HG03045 (cell line): ENCODE data around the gene GPR176.
"Not testable (repeated sequence)": the region's sequence is repeated elsewhere in the genome, so short reads cannot be mapped to it uniquely, and the experiment has no call there.

Source experiments
- ATAC-seq: cut with Tn5 transposase; IDR thresholded peaks from one replicate; pipeline ENCODE4 v1.9.1; 2021; ENCODE audit warnings: mild to moderate bottlenecking, moderate library complexity; ENCODE audit not compliant: unreplicated experiment

GPR176 gene

DNA sequence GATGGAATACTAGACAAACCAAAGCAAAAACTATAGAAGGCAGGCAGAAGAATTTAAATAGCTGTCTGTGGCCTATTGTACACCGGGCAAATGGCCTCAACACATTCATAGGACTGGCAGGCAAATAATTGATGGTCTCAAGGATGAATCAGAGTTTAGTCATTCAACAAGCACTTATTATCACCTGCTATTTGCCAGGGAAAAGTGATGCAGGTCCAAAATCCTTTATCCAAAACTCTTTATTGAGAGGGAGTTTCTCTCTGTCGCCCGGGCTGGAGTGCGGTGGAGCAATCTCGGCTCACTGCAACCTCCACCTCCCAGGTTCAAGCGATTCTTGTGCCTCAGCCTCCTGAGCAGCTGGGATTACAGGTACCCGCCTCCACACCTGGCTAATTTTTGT lies 16.1 kb upstream of the GPR176 start:
- no peak for ATAC-seq

DNA sequence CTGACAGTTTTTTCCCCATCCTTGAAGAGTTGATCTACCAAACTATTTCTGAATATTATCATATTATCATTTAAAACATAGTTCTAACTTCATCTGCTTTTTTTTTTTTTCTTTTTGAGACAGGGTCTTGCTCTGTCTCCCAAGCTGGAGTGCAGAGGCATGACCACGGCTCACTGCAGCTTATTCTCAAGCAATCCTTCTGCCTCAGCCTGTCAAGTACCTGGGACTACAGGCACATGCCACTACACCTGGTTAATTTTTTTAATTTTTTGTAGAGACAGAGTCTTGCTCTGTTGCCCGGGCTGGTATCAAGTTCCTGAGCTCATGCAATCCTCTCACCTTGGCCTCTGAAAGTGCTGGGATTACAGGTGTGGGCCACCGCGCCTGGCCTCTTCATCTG lies 15.2 kb upstream of the GPR176 start:
- ATAC-seq = no peak

DNA sequence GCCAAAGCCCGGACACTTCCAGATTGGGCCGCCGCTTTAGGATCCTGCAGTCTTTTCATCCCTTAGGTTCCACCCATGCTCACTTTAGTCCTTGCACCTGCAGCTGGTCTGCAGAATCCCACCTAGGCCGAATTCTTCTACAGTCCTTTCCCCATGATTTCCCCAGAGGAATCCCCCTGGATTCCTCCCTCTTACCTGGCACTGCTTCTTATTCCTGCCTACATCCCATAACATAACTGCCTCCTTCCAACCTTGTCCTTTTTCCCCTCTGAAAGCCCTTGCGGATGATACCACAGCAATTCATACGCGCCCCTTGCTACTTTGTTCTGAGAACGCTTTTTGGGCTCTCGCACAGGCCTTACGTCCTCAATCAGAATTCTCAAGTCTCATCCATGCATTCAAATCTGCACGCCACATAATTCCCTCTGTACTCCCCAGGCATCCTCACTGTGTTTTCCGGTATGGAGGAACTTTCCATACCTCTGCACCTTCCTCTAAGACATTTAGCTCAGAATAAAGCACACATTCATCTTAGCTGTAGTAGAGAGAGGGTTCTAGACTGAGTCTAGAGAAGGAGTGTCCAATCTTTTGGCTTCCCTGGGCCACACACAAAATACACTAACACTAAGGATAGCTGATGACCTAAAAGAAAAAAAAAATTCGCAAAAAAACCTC lies 14.5 kb upstream of the GPR176 start:
- ATAC-seq = peak; percentile 9

DNA sequence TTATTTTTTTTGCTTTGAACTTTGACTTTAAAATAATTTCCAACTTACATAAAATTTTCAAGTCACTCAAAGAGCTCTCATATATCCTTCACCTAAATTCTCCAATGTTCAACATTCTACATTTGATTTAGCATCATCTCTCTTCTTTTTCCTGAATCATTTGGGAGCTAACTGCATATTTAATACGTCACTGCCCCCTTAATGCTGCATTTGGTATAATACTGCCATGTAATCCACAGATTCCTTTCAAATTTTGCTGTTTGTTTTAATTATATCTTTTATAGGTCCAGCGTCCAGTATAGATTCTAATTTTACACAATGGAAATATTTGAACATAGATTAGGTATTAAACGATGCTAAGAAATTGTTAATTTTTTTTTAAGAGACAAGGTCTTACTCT lies 11.5 kb upstream of the GPR176 start:
- ATAC-seq = no peak

- ATAC-seq = no peak
Observed at GRCh38 chr15:39926526-39926925, 6.5 kb upstream of the GPR176 start.

DNA sequence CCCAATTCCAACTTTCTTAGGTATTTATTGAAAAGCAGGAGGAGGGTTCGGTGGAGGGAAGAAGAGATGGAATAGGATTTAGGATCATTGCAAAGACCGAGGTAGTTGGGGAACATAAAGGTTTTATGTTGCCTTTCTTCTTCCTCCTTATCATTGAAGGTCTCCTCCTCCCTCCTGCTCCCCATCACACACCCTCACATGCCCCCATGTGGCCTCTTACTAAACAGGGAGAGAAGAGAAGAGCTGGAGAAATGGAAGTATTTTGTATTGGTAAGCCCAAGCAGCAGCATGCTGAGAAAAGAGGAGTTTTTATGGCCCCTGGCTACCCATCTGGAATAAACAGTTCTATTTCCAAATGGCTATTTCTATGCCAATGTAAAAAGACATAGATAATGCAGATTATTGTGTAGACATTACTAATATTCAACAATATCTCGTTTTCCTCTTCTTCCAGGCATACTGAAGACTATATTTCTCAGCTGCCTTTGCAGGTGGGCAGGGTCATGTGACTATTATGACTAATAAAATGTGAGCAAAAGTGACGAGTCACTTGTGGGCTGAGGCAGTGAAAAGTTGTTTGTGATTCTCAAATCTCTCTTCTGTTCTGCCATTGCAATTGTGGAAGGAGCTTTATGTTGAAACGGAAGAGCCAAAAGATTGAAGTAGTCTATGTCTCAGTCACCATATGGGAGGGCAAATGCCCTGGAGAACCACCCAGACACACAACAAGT lies 5.2 kb upstream of the GPR176 start:
- ATAC-seq = no peak

DNA sequence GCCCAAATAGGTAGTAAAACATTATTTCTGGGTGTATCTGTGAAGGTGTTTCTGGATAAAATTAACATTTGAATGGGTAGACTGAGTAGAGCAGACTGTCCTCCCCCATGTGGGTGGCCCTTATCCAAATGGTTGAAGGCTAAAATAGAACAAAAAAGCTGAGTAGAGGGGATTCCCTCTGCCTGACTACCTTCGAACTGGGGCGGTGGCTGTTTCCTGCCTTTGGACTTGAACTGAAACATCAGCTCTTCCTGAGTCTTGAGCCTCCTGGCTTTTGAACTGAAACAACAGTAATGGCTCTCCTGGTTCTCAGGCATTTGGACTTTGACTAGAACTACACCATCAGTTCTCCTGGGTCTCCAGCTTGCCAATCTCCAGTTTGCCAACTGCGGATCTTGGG lies 4.4 kb upstream of the GPR176 start:
- no peak for ATAC-seq

DNA sequence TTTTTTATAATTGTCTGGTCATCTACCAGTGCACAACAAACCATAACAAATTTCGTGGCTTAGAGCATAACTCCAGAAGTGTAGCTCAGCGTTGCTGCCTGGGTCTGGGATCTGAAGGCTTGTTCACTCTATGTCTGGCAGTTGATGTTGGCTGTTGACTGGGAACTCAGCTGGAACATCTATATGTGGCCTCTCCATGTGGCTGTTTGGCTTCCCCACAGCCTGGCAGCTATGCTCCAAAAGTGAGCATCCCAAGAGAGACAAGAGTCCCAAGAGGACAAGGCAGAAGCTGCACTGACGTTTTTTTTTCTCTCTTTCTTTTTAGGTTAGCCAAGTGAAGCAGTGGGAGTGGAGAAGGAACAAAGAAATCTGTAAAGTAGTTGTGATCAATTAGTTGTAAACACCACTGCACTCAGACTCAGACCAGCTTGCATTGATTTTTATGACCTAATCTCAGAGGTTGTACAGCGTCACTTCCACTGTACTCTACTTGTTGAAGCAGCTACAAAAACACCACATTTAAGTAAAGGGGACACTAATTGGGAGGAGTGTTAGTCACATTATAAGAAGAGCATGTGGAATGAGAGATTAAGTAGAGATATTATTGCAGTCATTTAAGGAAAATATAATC lies 2.5 kb upstream of the GPR176 start:
- ATAC-seq = no peak

DNA sequence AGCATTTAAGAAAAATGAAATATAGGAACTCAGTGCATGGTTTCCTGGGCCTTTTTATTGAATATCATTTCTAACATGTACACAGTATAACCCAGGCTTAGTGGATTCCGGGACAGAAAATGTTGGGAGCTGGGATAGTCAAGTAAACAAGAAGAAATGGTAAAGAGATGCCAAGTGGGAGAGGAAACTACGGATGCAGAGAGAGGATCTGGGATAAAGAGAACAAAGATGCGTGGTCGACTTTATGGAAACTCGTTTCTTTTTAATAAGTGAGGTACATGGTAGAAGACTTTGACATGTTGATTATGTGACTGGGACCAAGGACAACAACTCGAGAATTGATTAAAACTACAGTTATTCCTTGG lies 1.2 kb upstream of the GPR176 start:
- no peak for ATAC-seq

GRCh38 chr15:39920510-39921273 lies 626 bp upstream of the GPR176 start:
- ATAC-seq = peak; percentile 87

GRCh38 chr15:39919411-39919747 lies 687 bp downstream of the GPR176 start:
- ATAC-seq = no peak

- ATAC-seq = no peak
Observed at GRCh38 chr15:39918688-39919385, 1.2 kb downstream of the GPR176 start.

DNA sequence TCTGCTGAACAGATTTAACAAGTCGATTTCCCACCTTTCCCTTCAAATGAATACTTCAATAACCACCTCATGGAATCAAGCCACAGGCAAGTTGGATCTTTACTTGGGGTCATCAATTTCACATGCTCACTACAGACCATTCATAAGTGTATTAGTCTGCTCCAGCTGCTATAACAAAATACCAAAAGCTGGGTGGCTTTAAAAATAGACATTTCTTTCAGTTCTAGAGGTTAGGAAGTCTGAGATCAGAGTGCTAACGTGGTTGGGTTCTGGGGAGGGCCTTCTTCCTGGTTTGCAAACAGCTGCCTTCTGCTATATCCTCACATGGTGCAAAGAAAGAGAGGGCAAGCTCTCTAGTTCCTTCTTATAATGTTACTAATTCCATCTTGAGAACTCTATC lies 5.1 kb downstream of the GPR176 start:
- ATAC-seq = no peak

DNA sequence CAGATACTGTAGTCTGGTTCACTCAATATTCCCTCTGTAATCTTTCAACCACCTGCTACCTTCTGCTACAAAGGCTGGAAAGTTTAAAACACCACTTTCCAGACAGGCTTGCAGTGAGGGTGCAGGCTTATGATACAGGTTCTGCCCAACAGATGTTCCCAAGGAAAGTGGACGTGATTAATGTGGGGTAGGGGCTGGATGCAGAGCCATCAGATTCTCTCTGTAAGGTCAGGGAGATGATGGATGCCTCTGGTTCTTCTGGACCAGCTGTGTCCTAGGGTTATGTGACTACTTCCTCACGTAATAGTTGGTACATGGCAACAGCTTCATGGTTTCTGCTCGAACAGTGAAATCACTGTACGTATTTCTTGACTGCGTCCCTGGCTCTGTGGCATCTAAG lies 11.1 kb downstream of the GPR176 start:
- ATAC-seq = no peak

DNA sequence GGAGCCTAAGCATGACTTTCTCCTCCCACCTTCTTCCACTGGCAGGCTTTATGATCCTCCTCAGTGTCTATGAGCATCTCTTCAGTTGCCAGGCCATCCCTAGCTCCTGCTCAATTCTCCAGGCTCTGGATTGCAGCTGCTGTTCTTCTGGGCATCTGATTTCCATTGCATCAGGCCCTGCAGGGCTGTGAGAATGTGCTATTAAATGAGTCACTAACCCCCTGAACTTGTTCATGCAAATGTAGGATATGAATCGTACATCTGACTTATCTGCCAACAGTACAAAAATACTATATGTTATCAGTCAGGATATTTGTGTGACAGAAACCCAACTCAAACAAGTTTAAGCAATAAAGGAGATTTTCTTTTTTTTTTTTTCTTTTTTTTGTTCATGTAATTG lies 11.9 kb downstream of the GPR176 start:
- ATAC-seq = no peak

DNA sequence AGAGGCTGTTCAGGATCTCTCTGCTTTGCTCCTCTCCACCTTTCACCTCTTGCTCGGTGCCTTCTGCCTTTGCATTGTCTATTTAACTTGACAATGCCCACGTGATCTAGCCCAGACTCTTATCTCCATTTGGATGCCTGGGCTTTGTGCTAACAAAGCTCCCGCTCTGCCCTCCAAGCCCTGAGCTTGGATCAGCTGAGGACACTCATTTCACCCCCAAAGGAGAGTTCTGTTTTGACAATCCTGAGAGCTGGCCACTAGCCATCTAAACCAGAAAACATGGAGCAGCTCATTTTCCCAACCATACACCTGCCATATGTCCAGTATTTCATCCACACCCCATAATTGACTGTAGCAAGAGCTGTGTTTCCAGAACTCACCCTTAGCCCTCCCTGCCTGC lies 12.8 kb downstream of the GPR176 start:
- ATAC-seq = no peak

GRCh38 chr15:39904115-39904514 lies 16.0 kb downstream of the GPR176 start:
- ATAC-seq = no peak

DNA sequence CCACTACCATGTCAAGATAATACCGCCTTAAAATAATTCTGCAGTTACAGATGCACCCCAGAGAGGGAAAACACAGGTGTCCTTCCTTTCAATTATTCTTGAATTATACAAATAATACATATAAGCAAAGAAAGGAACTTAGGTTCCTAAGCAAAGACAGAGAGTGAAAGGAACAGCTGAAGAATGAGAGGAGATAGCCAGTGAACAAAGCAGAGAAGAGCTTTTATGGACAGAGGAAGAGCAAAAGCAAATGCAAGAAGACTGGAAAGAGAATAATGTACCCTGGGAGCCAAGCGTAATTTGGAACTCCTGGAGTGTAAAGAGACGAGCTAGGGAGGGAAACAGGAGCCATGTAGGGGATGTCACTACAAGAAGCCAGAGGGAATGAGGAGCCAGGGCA lies 21.7 kb downstream of the GPR176 start:
- no peak for ATAC-seq

DNA sequence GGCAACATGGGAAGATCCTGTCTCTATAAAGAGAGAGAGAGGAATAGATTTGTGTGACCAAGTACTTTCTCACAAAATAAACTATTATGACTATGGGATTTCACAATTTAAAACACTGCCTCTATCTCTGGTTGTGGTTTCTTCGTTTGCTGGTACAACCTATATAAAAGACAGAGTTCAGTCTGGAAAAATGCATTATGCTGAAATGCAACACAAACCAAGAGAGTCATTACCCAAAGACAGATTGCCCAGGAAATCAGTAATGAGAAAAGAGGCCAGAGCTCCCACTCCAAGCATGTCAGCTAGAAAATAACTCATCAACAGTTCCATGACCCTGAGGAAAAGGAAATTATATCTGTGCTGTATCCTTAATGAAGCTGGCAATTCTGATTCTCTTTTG lies 23.2 kb downstream of the GPR176 start:
- no peak for ATAC-seq

DNA sequence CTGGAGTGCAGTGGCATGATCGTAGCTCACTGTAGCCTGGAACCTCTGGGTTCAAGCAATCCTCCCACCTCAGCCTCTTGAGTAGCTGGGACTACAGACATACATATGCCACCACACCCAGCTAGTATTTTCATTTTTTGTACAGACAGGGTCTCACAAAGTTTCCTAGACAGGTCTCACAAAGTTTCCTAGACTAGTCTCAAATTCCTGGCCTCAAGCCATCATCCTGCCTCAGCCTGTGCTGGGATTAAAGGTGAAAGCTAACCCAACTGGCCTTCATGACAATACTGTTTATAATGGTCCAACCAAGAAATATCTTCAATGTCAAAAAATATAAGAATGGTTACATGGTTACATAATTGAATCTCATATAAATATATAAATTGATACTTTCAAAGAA lies 24.0 kb downstream of the GPR176 start:
- no peak for ATAC-seq

GRCh38 chr15:39893051-39893450 lies 27.0 kb downstream of the GPR176 start:
- not testable (repeated sequence) for ATAC-seq
